Tibial nerve (tissue), 4 donors: ENCODE data around the gene WBP4. TPM values are rescaled to one million over a fixed set of nuclear protein-coding genes. Genes with fewer than 3 reads are reported as not detected.
"Not testable (repeated sequence)": the region's sequence is repeated elsewhere in the genome, so short reads cannot be mapped to it uniquely, and the experiment has no call there.

Experiments
- DNase-seq, 2 donors: peaks; one replicate each; pipeline ENCODE4 v3.0.0-alpha.2; 2019; ENCODE audit warnings: low spot score in 2 of 2
- H3K27ac ChIP-seq, 4 donors: fragments of 200-600 bp; sonication (generic) in 3 of 4; one replicate each; pipeline ENCODE4 v1.5.1; 2017 to 2019; ENCODE audit warnings: mild to moderate bottlenecking in 1 of 4
- H3K27me3 ChIP-seq, 2 donors: fragments of 200-600 bp; sonication (generic) in 1 of 2; one replicate each; pipeline versions ENCODE4 v1.5.1 to v1.6.0; 2017 to 2019
- H3K36me3 ChIP-seq, 3 donors: fragments of 200-600 bp; sonication (generic); one replicate each; pipeline ENCODE4 v1.5.1; 2018 to 2019
- H3K4me1 ChIP-seq, 4 donors: fragments of 200-600 bp; sonication (generic) in 3 of 4; one replicate each; pipeline ENCODE4 v1.5.1; 2017 to 2019
- H3K4me3 ChIP-seq, 4 donors: fragments of 200-600 bp; sonication (generic) in 3 of 4; one replicate each; pipeline ENCODE4 v1.5.1; 2017 to 2019; ENCODE audit warnings: mild to moderate bottlenecking in 1 of 4, moderate library complexity in 1 of 4
- H3K9me3 ChIP-seq, 4 donors: fragments of 200-600 bp; sonication (generic) in 3 of 4; one replicate each; pipeline ENCODE4 v1.5.1; 2017 to 2019
- CTCF ChIP-seq, 5 experiments: fragments of 200-600 bp in 3 of 5; fragments of 450-650 bp in 2 of 5; sonication (generic) in 3 of 5; IDR thresholded peaks; one replicate each; pipeline ENCODE4 v1.5.1; 2016 to 2019; ENCODE audit warnings: antibody characterized with exemption in 5 of 5, mild to moderate bottlenecking in 3 of 5, moderate library complexity in 2 of 5
- EP300 ChIP-seq, 2 donors: sonication (generic); formaldehyde crosslinking; IDR thresholded peaks; one replicate each; pipeline ENCODE4 v1.6.1; 2017; ENCODE audit warnings: antibody characterized with exemption in 2 of 2, mild to moderate bottlenecking in 1 of 2
- POLR2A ChIP-seq, 2 donors: fragments of 450-650 bp; IDR thresholded peaks; one replicate each; pipeline ENCODE4 v1.6.1; 2017; ENCODE audit warnings: antibody characterized with exemption in 2 of 2, mild to moderate bottlenecking in 2 of 2, moderate library complexity in 2 of 2
- WGBS, 2 donors: methylation state at CpG; one replicate each; pipeline ENCODE4 v1.1.5; 2018; 5-methylcytosine and 5-hydroxymethylcytosine counted together
- total RNA-seq, 4 donors: library from RNA; depleted of rRNA; stranded (reverse); fragments of >200 nt; gene quantifications; one replicate each; pipeline ENCODE4 v1.1.0, GENCODE V29; 2016

Gene WBP4
- total RNA-seq, 4 donors from 2014 or later = 10.2 to 27.1 (median 15.5) TPM

GRCh38 chr13:41117869-41118268 lies 56.6 kb downstream of the WBP4 start:
- Histone ChIP-seq H3K9me3 (no peaks in the 10 kb centered on the region), H3K27ac (no peak overlapping the region), H3K36me3 (no peaks in the 10 kb centered on the region), H3K27me3 (no peaks in the 10 kb centered on the region), H3K4me3 (no peak overlapping the region), H3K4me1 (no peaks in the 10 kb centered on the region)
- TF ChIP-seq POLR2A (IDR thresholded peaks at IDR 0.05) (no peak), EP300 (IDR thresholded peaks at IDR 0.05) (no peak), CTCF (IDR thresholded peaks at IDR 0.05) (no peak)
- 91 to 94% methylated on average over 4 of the region's 4 CpGs for WGBS, 2 donors
- no peak for DNase-seq

- Histone ChIP-seq H3K4me1 (peaks cover 0 to 4% (median 0%) of the 10 kb centered on the region in 4 donors), H3K27ac (no peak overlapping the region), H3K9me3 (no peaks in the 10 kb centered on the region), H3K36me3 (peaks cover 0 to 9% (median 0%) of the 10 kb centered on the region in 3 donors), H3K27me3 (no peaks in the 10 kb centered on the region), H3K4me3 (no peak overlapping the region)
- 66 to 73% methylated on average over 2 of the region's 2 CpGs for WGBS, 2 donors
- TF ChIP-seq CTCF (IDR thresholded peaks at IDR 0.05) = no peak
- TF ChIP-seq EP300 (IDR thresholded peaks at IDR 0.05) = no peak
- no peak for TF ChIP-seq POLR2A (IDR thresholded peaks at IDR 0.05)
- no peak for DNase-seq
Observed at GRCh38 chr13:41122838-41123237, 61.5 kb downstream of the WBP4 start.

- H3K27me3 ChIP-seq = no peaks in the 10 kb centered on the region
- no peak for TF ChIP-seq POLR2A (IDR thresholded peaks at IDR 0.05)
- no peak for TF ChIP-seq CTCF (IDR thresholded peaks at IDR 0.05)
- TF ChIP-seq EP300 (IDR thresholded peaks at IDR 0.05) = no peak
- H3K36me3 ChIP-seq = peaks cover 0 to 9% (median 0%) of the 10 kb centered on the region in 3 donors
- H3K9me3 ChIP-seq = no peaks in the 10 kb centered on the region
- H3K27ac ChIP-seq = no peak overlapping the region
- WGBS, 2 donors = 70 to 78% methylated on average over 3 of the region's 3 CpGs
- peaks cover 0 to 44% (median 15%) of the 10 kb centered on the region in 4 donors for H3K4me1 ChIP-seq
- no peak for DNase-seq
- no peak overlapping the region for H3K4me3 ChIP-seq
Observed at GRCh38 chr13:41127701-41128100, 66.4 kb downstream of the WBP4 start.

- no peak for TF ChIP-seq POLR2A (IDR thresholded peaks at IDR 0.05)
- TF ChIP-seq CTCF (IDR thresholded peaks at IDR 0.05) = no peak
- no peak for TF ChIP-seq EP300 (IDR thresholded peaks at IDR 0.05)
- H3K27me3 ChIP-seq = no peaks in the 10 kb centered on the region
- no peak for DNase-seq
- peaks cover 0 to 57% (median 15%) of the 10 kb centered on the region in 4 donors for H3K4me1 ChIP-seq
- H3K4me3 ChIP-seq = peak overlapping the region in 1 of 4 donors; percentile 7
- no peak overlapping the region for H3K27ac ChIP-seq
- peaks cover 0 to 9% (median 0%) of the 10 kb centered on the region in 3 donors for H3K36me3 ChIP-seq
- 81 to 84% methylated on average over 3 of the region's 3 CpGs for WGBS, 2 donors
- H3K9me3 ChIP-seq = no peaks in the 10 kb centered on the region
Observed at GRCh38 chr13:41130356-41130755, 69.0 kb downstream of the WBP4 start.

GRCh38 chr13:41131189-41131588 lies 69.9 kb downstream of the WBP4 start:
- H3K27me3 ChIP-seq, DNase-seq, H3K9me3 ChIP-seq, H3K27ac ChIP-seq, H3K36me3 ChIP-seq, H3K4me3 ChIP-seq: not testable (repeated sequence)
- WGBS, 2 donors = 83 to 85% methylated on average over 4 of the region's 4 CpGs
- peaks cover 0 to 57% (median 15%) of the 10 kb centered on the region in 4 donors for H3K4me1 ChIP-seq

GRCh38 chr13:41131660-41132511 lies 70.6 kb downstream of the WBP4 start:
- Histone ChIP-seq H3K4me1 (peaks cover 0 to 57% (median 15%) of the 10 kb centered on the region in 4 donors), H3K4me3 (peak overlapping the region; percentile 44 to 88 (median 80)), H3K27ac (peak overlapping the region; percentile 39 to 91 (median 78))
- H3K27me3 ChIP-seq, H3K9me3 ChIP-seq, DNase-seq, H3K36me3 ChIP-seq: not testable (repeated sequence)
- WGBS, 2 donors = 34 to 36% methylated on average over 13 to 21 of the region's 48 CpGs
